HK-2 (cell line): ENCODE measurements around the gene LCN10.
"Not testable (repeated sequence)": the region's sequence is repeated elsewhere in the genome, so short reads cannot be mapped to it uniquely, and the experiment has no call there.

ENCODE experiments used
- DNase-seq: peaks from one replicate; pipeline ENCODE4 v3.0.0-alpha.2; 2018; ENCODE audit not compliant: unreplicated experiment

The LCN10 gene

DNA sequence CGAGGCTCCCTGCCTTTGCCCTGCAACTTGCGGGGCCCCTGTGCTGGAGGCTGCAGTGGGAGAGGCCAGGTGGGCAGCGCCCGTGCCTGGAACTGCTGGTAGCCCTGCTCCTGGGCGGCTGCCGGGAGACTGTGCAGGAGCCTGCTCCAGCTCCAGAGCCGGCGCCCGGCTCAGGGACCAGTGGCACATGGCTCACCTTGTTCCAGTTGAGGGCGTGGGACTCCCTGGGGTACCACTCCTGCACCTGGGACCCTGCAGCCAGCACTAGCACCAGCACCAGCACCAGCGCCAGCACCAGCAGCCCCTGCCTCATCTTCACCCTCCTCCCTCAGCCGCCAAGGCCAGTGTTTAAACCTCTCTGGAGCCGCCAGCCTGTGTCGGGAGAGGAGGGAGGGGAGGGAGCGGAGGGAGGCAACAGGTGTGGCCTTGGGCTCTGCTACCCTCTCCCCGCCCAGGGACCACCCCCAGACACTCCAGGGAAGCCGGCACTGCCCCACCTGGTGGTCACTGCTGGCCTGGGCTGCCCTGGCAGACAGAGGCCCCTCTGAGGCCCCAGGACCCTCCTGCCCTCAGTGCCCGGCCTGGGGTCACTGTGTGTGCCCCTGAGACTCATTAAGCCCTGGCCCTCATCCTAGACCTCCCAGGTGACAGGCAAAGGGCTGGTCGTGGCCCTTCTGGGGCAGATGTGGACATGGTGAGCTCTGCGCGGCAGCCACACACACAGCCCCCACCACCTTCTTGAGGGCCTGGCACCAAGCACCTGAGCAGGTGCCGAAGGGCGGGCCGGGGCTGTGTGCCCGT, at the start of gene LCN10:
Gene LCN10, minus strand, starts transcription at position 350 of the 801 bp plus-strand sequence. Its CDS starts 37 bp downstream, at position 313.
- DNase-seq: no peak

DNA sequence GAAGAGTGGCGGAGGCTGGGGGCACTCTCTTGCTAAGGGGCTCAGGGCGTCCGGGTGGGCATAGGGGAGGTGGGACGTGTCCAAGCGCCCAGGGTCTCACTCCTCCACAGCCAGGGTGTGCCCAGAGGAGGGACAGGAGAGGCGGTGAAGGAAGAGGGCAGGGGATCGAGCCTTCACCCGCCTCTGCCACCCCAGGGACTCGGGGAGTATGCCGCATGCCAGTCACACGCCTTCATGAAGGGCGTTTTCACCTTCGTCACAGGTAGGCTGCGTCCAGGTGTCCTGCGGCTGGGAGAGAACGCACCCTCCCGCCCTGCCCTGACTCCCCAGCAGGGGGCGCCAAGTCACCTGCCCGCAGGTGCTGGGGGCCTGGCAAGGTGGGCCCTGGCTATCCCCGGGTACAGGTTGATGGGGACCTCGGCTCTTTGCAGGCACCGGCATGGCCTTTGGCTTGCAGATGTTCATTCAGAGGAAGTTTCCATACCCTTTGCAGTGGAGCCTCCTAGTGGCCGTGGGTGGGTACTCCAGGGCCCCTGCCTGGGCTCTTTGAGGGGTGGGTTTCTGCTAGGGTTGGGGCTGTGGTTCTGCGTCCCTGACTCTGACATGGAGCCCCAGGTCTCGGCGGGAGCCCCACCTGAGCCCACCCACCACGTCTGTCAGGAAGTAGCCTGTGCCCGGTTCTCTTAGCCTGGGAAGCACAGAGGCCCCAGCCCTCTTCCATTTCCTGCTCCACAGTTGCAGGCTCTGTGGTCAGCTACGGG, 49.0 kb upstream of the LCN10 start:
- peak; percentile 69 for DNase-seq

DNA sequence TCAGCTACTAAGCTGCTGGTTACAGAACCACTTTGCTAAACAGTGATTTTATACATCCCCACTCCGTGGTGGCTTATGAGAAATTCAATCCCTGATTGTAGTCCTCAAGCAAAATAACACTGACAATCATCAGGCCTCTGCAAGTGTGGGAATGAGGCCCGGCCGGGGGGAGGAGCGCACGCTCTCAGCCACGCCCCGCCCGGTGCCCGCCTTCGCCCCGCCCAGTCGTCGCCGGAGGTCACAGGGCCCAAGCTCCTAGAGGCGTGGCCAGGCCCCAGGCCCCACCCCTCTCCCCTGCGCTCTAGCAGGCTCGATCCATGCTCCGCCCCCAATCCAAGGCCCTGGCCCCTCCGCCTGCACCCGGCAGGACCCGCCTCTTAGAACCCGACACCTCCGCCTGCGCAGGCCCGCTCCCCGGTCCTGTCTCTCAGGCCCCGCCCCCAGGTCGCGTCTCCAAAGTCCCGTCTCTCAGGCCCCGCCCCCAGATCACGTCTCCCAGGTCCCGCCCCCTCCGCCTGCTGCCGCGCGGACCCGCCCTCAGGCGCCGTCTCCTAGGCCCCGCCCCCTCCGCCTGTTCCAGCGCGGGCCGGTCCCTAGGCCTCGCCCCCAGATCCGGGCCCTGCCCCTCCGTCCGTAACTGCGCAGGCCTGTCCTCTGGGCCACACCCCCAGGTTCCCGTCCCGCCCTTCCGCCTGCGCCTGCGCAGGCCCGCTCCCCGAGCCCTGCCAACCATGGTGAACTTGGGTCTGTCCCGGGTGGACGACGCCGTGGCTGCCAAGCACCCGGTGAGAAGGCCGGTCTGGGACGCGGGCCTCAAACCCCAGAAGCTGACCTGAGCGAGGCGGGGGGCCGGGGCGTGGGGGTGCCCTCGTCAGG, 48.1 kb upstream of the LCN10 start, which contains the start of gene TMEM141:
Gene TMEM141, plus strand, starts transcription at position 705 of the 876 bp plus-strand sequence. Its CDS starts 27 bp downstream, at position 732.
- DNase-seq: peak; percentile 100

DNA sequence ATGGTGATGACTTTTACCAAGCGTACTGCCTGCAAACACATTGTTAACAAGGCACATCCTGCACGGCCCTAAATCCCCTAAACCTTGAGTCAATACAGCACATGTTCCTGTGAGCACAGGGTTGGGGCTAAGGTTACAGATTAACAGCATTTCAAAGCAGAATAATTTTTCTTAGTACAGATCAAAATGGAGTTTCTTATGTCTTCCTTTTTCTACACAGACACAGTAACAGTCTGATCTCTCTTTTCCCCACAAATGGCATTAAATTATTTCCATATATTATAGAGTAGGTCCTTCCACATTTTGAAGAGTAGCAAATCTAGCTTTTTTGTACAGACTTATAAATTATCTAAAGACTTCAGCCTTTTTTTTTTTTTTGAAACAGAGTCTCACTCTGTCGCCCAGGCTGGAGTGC, 46.8 kb upstream of the LCN10 start:
- peak; percentile 51 for DNase-seq

DNA sequence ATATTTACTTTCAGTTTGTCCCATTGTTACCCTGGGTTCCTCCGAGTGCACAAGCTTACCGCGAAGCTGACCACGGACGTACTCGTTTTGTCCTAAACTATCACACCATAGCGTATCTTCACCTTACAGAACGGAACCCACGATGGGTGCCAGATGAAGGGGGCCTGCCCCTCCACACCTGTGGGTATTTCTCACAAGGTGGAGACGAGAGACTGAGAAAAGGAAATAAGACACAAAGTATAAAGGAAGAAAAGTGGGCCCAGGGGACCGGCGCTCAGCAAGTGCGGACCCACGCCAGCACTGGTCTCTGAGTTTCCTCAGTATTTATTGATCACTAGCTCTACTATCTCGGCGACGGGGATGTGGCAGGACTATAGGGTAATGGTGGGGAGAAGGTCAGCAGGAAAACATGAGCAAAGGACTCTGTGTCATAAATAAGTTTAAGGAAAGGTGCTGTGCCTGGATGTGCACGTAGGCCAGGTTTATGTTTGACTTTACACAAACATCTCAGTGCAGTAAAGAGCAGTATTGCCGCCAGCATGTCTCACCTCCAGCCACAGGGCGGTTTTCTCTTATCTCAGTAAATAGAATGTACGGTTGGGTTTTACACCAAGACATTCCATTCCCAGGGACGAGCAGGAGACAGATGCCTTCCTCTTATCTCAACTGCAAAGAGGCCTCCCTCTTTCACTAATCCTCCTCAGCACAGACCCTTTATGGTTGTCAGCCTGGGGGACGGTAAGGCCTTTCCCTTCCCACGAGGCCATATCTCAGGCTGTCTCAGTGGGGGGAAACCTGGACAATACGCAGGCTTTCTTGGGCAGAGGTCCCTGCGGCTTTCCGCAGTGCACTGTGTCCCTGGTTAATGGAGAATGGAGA, 46.1 kb upstream of the LCN10 start:
- not testable (repeated sequence) for DNase-seq

DNA sequence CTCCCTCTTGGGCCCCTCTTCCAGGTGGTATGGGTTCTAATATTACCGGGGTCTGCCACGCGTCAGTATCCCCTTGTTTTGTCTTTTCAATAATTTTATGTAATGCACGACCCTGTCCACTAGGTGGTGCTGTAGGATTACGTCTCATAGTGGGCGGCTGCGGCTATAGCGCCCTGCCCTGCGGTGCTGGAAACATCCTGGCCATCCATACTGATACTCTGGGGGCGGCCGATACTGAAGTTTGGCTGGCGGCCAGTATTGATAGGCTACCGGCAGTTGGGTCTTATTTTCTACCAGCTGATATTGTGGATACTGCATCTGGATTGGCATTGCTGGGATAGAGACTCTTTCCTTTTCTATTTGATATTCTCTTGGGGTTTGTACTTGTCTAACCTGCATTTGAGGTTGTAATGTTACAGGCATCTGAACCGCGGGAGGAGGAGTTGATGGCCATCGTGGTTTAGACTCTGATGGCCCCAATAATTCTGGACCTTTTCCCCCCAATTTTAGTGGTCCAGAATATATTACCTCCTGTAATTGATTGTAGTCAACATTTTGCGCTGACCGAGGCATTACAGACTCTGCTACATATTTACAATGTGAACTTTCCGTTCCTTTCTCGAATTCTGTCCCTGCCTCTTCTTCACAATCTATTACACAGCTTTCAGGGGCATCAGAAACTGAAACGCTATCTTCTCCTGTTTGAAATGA, 45.1 kb upstream of the LCN10 start:
- DNase-seq: peak; percentile 71

DNA sequence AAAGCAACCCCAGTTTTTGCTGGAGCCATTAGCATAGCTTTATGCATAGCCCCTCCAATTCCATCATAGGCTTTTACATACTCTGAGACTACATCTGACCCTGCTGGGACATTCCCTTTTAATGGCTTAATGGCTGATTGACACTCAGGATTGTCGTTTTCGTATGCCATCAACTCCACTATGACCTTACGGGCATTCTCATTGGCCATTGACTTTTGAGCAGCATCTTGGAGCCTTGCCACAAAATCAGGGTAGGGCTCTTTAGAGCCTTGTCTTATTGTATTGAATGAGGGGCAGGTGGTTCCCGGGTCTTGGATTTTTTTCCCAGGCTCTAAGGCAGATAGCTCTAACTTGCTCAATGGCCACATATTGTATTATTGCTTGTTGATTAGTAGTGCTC, 44.2 kb upstream of the LCN10 start:
- not testable (repeated sequence) for DNase-seq

DNA sequence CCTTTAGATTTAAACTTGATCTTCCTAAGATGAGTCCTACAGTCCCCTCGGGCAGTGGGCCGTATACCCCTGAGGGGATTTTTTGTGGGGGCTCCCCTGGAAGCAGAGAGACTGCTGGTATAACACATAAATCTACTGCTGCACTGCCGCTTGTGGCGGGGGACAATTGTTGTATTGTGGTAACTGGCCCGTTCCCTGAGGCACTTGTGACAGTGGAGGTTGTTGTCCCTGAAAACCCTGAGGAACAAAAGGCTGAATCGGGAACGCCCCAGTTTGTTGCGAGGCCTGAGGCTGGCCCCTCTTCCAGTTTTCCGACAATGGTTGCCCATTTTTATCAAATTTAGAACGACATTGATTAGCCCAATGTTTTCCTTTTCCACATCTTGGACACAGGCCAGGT, 43.7 kb upstream of the LCN10 start:
- DNase-seq: no peak

DNA sequence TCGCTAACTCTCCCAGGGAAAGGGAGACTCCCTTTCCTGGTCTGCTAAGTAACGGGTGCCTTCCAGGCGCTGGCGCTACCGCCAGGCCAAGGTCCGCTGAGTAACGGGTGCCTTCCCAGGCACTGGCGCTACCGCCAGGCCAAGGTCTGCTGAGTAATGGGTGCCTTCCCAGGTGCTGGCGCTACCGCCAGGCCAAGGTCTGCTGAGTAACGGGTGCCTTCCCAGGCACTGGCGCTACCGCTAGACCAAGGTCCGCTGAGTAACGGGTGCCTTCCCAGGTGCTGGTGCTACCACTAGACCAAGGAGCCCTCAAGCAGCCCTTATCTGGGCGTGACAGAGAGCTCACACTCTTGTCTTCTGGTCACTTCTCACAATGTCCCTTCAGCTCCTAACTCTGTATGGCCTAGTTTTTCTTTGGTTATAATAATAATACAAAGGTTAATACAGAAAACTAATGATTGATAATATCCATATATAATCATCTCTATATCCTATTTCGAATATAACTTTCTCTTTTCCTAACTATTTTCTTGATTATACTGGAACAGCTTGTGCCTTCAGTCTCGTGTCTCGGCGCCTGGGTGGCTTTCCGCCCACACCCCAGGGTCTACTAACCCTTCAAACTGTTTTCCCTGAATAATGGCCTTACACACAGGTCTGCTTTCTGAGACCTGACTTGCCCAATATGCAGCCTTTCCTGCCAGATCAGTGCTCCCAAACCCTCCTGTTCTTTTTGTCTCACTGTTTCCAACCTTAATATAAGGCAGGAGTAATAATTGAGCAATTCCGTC, 43.0 kb upstream of the LCN10 start:
- peak; percentile 53 for DNase-seq

DNA sequence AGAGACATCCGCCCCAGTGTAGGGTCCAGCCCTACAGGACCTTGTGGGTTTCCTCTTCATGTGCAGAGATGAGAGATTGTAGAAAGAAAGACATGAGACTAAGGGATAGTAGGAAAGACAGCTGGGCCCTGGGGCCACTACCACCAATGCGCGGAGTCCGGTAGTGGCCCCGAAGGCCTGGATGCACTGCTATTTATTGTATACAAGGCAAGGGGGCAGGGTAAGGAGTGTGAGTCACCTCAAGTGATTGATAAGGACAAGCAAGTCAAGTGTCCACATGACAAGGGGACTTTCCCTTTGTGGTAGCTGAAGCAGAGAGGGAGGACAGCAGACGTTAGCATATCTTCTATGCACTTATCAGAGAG, 42.2 kb upstream of the LCN10 start:
- peak; percentile 54 for DNase-seq

DNA sequence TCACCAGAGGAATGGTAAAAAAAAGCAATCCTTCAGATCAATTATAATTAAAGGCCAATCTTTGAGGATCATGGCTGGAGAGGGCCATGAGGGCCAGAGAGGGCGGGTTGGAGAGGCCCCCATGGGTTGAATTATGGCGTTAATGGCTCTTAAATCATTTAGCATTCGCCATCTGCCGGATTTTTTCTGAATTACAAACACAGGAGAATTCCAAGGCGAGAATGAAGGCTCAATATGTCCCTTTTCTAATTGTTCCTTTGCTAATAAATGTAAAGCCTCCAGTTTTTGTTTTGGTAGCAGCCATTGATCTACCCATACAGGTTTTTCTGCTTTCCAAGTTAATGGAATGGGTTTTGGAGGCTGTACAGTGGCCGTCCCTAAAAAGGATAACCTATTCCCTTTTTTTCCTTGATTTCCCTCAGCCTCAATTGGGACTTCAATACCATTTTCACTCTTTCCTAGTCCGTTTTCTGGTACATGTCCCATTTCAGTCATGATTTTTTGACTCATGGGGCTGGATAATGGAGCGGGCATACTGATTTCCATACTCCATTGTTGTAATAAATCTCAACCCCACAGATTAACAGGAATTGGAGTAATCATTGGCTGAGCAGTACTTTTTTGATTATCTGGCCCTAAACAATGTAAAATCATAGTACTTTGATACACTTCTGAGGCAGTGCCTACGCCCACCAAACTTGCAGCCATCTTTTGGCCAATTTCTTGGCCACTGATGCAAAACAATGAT, 41.7 kb upstream of the LCN10 start:
- no peak for DNase-seq

DNA sequence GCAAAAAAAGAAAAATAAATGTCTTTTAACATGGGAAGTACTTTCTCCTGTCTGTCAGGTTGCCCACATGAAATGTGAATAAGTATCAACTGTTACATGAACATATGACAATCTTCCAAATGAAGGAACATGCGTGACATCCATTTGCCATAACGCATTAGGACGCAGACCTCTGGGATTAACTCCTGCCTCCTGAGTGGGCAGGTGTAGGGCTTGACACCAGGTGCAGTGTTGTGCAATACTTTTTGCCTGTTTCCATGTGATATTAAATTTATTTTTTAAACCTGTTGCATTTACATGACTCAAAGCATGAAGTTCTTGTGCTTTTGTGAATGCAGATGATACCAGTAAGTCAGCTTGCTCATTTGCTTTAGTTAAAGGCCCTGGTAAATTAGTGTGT, 39.7 kb upstream of the LCN10 start:
- no peak for DNase-seq

DNA sequence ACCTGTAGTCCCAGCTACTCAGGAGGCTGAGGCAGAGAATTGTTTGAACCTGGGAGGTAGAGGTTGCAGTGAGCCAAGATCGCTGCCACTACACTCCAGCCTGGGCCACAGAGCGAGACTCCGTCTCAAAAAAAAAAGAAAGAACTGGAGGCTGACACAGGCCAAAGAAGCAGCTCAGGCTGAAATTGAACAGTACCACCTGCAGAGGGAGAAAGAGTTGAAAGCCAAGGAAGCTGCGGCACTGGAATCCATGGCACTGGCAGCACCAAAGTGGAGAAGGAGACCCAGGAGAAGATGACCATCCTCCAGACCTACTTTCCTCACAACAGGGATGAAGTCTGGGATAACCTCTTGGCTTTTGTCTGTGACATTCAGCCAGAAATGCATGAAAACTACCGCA, 37.1 kb upstream of the LCN10 start:
- DNase-seq: no peak

DNA sequence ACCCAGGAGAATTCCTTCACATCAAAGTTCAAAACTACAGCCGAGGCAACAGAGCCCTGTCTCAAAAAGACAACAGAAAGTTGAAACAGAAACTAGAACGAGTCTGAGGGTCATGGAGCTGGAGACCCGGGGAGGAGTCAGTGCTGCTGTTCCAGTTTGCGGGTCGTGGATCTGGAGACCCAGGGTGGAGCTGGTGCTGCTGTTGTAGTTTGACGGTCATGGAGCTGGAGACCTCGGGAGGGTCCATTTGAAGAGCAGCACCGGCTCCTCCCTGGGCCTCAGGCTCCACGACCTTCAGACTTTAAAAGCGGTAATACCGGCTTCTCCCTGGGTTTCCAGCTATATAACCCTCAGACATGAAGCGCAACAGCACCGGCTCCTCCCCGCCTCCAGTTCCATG, 34.6 kb upstream of the LCN10 start:
- DNase-seq: no peak

DNA sequence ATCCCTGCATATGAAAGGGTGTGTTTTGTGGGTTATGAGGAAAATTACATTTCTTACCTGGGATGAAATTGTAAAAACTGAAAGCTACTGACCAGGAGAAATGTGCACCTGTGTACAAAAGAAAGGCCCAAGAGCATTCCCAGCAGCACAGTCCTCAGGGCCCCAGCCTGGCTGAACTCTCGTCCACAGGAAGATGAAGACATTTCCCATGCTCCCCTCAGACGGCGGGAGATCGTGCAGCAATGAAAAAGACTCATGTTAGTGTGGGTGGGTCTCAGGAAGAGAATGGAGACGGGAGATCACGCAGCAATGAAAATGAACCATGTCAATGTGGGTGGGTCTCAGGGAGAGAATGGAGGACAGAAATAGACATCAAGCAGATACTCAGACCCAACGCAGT, 34.2 kb upstream of the LCN10 start:
- no peak for DNase-seq

DNA sequence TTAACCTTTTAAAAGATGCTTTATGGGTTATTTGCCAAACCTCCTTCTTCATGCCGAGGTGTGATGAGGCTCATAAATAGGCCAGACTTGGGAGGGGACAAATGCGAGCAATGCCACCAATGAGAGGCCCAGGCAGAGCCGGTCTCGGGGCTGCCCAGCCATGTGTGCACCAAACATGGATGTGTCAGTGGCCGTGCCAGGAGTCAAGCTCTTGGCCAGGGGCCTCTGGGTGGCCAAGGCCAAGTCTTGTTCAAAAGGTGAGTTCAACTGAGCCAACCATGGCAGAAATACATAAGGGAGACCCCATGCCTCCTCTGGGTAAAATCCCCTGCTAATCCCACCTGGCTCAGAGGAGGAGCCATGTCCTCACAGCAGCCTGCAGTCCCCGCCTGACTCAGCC, 32.5 kb upstream of the LCN10 start:
- no peak for DNase-seq

DNA sequence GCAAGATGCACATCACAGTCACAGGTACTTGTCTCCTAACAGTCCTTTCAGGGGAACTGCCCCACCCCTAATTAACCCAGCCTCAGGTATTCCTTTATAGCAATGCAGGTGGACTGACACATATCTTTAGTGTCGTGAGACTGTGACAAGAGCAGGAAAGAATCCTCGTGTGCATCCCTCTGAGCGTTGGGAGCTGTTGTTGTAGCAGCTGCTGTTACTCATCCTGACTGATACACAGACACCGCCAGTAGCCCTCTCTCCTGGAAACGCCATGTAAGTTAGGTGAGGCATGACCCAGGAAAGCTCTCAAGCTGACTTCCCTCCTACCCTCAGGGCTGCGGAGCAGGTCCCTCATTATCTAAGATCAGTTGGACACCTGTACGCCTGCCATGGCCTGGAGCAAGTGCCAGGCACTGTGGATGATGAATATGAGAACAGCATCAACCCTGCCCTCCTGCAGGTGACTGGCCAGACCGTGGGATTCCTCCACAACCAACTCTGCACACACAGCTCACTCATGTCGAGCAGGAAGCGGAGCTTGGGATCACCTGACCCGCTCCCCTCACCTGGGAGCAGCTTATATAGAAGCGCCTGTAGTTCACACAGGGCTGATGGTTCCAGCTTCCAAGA, 31.8 kb upstream of the LCN10 start:
- DNase-seq: no peak

DNA sequence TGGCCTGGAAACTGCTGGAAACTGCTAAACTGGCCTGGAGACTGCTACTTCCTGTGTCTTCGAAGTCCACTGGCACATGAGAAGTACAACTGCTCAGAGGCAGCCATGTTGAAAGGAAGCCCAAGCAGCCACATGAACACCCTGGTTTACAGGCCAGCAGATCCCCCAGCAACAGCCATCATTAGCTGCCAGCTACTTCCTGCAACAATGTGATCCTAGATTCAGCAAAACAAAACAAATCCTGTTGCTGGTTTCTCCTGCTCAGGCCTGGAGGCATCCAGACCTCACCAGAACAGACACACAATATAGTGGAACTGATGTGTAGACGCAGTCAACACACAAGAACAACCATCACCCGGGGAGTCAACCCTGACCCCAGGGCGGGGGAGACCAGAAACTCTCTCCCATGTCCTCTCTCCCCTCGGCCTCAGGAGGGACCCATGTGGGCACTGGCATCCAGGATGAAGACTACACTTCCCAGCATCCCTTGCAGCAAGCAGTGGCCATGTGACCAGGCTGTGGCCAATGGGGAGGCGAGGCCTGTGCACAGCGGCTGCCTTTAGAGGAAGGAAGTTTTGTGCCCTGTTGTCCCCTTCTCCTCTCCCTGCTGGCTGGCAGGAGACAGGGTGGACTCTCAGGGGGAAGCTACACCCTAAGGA, 30.8 kb upstream of the LCN10 start:
- DNase-seq: no peak
